Stimulated activated CD8-positive, alpha-beta memory T cell treated with anti-CD3 and anti-CD28 coated beads, Interleukin-4, amount 100 ng/mL, for 24 hours (primary cell): ENCODE results near the gene FOSB.
A peak's percentile ranks its signal among the peaks of the same experiment; 100 is the strongest.
"Not testable (repeated sequence)": the region's sequence is repeated elsewhere in the genome, so short reads cannot be mapped to it uniquely, and the experiment has no call there.

Experiments
- DNase-seq: peaks from one replicate; pipeline ENCODE4 v3.0.0-alpha.2; 2020; ENCODE audit warnings: low read depth

FOSB gene

DNA sequence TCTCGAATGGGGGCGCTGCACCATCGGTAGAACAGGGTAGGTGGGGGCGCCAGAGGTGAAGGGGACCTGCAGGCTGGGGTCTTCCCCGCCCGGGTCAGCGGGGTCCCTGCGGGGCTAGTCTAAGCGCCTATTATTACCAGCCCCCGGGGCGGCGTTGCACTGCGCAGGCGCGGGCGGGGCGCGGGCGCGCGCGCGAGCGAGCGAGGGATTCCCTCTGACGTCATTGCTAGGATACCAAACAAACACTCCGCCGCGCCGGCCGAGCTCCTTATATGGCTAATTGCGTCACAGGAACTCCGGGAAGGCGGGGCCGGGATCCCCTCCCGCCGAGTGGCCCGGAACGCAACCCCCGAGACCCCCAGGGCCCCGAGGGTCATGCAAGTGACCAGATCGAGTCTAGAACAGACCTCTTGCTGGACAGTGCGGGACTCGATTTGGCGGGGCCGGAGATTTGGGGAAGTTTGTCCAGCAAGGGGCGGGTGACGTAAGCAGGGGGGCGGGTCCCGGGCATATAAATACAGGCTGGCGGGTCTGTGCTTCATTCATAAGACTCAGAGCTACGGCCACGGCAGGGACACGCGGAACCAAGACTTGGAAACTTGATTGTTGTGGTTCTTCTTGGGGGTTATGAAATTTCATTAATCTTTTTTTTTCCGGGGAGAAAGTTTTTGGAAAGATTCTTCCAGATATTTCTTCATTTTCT, at the start of gene FOSB:
FOSB (plus strand) TSS at position 541 of the 703 bp plus-strand sequence. CDS start 591 bp downstream, outside the sequence.
- DNase-seq: peak; percentile 86

GRCh38 chr19:45418802-45419201, 49.0 kb upstream of the FOSB start:
- no peak for DNase-seq

DNA sequence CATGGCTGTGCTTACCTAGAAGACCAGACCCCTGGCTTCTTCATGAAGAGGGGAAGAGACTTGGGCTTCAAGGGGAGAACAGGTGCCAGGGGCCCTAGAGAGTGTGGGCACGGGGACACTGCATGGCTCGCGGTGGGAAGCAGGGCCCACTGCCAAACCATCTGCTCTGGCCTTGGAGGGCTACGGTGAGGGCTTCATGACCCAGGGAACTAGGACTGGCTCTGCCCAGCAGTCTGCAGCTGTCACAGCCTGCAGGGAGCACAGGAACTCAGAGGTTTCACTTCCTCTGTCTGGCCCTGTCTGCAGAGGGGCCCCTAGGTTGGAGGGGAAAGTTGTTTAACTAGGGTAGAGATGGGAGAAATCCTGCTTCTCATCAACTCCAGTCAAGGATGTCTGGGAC, 48.4 kb upstream of the FOSB start:
- no peak for DNase-seq

DNA sequence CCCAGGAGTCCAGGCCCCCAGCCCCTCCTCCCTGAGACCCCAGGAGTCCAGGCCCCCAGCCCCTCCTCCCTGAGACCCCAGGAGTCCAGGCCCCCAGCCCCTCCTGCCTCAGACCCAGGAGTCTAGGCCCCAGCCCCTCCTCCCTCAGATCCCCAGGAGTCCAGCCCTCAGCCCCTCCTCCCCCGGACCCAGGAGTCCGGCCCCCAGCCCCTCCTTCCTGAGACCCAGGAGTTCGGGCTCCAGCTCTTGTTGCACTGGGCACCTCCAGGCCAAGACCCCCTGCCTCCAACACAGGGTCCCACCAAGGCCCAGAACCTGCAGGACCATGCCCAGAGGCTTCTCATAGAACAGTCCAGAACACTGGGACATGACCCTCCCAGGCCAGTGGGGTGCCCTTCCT, 47.9 kb upstream of the FOSB start:
- no peak for DNase-seq

- DNase-seq: no peak
Measured at GRCh38 chr19:45420356-45420755, 47.4 kb upstream of the FOSB start.

DNA sequence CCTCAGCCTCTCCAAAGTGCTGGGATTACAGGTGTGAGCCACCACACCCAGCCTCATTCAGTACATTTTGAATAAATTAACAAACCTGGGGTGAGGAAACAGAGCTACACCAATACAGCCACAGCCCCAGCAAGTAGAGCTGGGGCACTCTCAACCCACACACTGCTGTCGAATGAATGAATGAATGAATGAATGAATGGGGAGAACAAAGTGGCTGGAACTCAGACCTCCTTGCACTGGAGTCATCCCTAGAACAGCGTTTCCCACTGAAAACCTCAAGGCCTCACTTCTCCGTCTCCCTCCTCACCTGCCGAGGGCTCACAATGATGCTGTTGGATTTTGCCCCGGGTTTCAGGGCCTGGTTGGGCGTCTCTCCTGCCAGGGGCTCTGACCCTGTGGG, 46.9 kb upstream of the FOSB start:
- DNase-seq: no peak

GRCh38 chr19:45421947-45422498, 45.8 kb upstream of the FOSB start:
- no peak for DNase-seq

GRCh38 chr19:45423033-45423588, 44.7 kb upstream of the FOSB start:
- no peak for DNase-seq

DNA sequence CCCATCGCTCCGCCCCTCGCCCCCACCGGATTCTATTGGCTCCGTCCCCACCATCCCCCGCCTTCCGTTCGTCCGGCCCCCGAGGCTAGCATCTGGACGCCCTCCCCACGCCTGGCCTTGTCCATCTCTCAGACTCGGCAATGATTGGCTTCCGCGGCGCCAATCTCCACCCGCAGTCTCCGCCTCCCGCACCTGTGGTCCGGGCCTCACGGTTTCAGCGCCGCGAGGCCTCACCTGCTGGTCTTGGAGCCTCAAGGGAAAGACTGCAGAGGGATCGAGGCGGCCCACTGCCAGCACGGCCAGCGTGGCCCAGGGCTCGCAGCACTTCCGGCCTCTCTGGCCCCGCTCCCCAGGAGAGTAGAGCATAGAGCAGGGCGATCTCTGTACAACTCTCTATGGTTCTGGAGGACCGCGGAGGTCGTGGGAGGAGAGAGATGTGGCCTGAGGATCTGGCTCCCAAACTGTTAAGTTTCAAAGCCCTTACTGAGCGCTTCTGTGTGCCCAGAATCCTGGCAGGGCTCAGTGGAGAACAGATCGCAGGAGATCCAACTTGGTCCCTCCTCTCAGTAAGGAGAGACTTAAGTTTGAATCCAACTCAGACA, 44.1 kb upstream of the FOSB start, which contains the start of gene ERCC1:
ERCC1 (minus strand) TSS at position 329 of the 602 bp plus-strand sequence. CDS start 543 bp downstream, outside the sequence.
- DNase-seq: peak; percentile 79

DNA sequence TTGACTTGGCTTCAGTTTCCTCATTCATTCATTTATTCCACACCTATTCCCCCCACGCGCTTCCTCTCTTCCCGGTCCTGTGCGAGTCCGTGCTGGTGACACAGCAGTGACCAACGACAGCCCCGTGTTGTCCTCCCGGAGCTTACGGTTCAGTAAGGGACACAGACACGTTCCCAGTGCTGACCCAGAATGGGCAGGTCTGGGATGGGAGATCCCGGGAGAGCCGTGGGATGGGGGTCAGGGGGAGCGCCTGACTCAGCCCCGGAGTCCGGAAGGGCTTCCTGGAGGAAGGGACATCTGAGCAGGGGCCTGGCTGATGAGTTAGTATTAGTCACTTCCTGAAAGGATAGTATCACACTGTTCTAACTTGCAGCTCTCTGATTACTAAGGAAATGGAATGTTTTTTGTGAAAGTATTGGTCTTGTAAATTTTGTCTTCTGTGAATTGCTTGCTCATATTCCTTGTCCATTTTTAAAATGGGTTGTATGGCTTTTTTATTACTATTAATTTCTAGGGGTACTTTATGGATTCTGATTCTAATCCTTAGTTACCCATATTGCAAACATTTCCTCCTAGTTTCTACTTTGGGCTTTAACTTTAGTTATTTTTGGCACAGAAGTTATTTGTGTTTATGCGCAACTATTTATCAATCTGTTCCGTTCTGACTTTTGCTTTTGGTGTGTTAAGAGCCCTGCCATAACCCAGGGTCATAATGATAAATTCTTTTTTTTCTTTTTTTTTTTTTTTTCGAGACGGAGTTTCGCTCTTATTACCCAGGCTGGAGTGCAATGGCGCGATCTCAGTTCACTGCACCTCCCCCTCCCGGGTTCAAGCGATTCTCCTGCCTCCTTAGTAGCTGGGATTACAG, 43.4 kb upstream of the FOSB start:
- DNase-seq: no peak

- DNase-seq: no peak
Measured at GRCh38 chr19:45428384-45429231, 39.2 kb upstream of the FOSB start.

- DNase-seq: not testable (repeated sequence)
Measured at GRCh38 chr19:45429896-45430295, 37.9 kb upstream of the FOSB start.

- DNase-seq: not testable (repeated sequence)
Measured at GRCh38 chr19:45431008-45431407, 36.8 kb upstream of the FOSB start.

GRCh38 chr19:45432543-45432942, 35.3 kb upstream of the FOSB start:
- DNase-seq: not testable (repeated sequence)

GRCh38 chr19:45437328-45437727, 30.5 kb upstream of the FOSB start:
- DNase-seq: no peak

GRCh38 chr19:45439190-45439568, 28.6 kb upstream of the FOSB start:
- no peak for DNase-seq

DNA sequence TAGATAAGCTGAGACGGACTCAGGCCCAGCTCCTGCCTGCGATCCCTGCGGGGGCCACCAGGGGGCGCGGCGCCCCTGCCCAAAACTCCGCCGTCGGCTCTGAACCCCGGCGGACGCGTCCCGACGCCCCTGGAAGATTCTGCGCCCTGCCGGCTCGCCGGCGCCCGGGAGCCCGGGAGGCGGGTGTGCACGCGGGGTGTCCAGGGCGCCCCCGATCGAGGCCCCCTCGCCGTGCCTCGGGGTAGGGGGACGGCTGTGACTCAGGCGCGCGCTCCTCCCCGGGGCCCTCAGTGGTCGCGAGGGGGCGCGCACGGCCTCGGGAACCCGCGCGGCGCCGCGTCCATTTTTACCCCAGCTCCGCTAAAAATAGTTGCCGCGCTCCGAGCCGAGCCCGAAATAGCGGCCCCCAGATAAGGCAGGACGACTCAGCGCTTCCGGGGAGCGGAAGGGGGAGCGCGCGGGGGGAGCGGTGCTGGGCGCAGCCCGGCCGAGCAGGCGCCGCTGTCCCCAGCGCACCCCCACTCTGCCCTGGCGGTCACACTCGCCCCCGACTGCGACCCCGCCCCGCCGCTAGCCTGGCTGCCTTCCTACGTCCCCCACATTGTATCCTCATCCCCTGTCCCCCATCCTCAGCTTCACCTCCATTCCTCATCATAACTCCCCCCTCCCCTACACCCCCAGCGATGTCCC, 28.1 kb upstream of the FOSB start:
- peak; percentile 77 for DNase-seq

GRCh38 chr19:45440259-45440638, 27.5 kb upstream of the FOSB start:
- DNase-seq: no peak

DNA sequence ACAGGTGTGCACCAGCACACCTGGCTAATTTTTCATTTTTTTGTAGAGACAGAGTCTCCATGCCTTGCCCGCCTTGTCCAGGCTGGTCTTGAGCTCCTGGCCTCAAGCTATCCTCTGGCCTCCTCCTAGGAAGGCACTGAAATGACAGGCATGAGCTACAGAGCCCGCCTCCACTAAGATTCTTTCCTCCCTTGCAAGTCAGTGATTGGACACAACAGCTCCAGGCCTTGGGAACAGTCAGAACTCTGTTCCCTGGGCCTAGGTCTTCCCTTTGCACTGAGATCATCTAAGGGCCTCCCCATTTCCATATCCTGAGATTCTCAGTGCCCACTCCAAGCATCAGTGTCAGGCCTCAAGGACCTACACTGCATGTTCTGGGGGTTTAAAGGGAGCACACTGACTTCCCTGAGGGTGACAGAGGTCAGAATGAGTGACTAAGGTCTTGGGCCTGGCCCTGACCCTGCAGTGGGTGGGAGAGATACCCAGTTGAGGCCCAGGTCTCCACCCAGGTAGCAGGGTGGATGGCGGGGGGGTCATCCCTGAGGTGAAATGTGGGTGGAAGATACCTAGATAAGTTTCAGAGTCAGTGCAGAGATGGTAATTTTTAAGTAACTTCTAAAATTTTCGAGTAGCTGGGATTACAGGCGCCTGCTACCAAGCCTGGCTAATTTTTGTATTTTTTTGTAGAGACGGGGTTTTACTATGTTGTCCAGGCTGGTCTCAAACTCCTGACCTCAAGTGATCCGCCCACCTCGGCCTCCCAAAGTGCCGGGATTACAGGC, 26.7 kb upstream of the FOSB start:
- DNase-seq: no peak

DNA sequence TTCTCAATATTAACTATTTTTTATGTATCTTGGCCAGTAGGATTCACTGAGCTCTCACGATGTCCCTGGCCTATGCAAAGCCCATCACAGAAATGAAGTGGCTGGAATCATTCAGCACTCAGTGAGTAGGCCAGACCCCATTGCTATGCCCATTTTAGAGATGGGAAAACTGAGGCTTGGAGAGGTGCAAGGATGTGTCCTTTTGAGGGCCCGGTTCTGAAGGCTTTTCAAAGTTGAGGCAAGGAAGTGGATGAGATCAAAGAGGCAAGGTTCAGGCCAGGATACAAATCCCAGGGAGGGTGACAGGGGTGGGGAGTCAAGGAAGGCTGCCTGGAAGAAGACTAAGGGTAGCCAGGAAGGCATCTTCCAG, 25.4 kb upstream of the FOSB start:
- no peak for DNase-seq
